Effector memory CD8-positive, alpha-beta T cell (primary cell): Measurements from ENCODE around the gene CDC16.
"Not testable (repeated sequence)": the region's sequence is repeated elsewhere in the genome, so short reads cannot be mapped to it uniquely, and the experiment has no call there.

Source experiments
- ATAC-seq: fragments of 150-1000 bp; cut with Tn5 transposase; replicated peaks from 2 replicates; pipeline ENCODE4 v1.10.0; 2021; ENCODE audit warnings: mild to moderate bottlenecking, moderate library complexity
- DNase-seq, 3 experiments: peaks; one replicate each; pipeline ENCODE4 v3.0.0; 2021
- H3K27ac Mint-ChIP-seq, 2 donors: one replicate each; pipeline ENCODE4 v1.8.0; 2022; ENCODE audit warnings: mild to moderate bottlenecking in 2 of 2, mixed read lengths in 2 of 2, moderate library complexity in 2 of 2
- H3K27me3 Mint-ChIP-seq, 2 donors: one replicate each; pipeline ENCODE4 v1.8.0; 2022; ENCODE audit warnings: mixed read lengths in 2 of 2
- H3K36me3 Mint-ChIP-seq: one replicate; pipeline ENCODE4 v1.8.0; 2022; ENCODE audit warnings: mild to moderate bottlenecking, moderate library complexity, mixed read lengths; ENCODE audit not compliant: insufficient read depth
- H3K4me1 Mint-ChIP-seq, 2 donors: one replicate each; pipeline ENCODE4 v1.8.0; 2022; ENCODE audit warnings: low read depth in 2 of 2, mixed read lengths in 2 of 2
- H3K4me3 Mint-ChIP-seq, 2 donors: one replicate each; pipeline ENCODE4 v1.8.0; 2022; ENCODE audit warnings: mild to moderate bottlenecking in 2 of 2, mixed read lengths in 2 of 2, moderate library complexity in 2 of 2
- H3K9me3 Mint-ChIP-seq, 2 donors: one replicate each; pipeline ENCODE4 v1.8.0; 2022; ENCODE audit warnings: mixed read lengths in 2 of 2

Gene CDC16

DNA sequence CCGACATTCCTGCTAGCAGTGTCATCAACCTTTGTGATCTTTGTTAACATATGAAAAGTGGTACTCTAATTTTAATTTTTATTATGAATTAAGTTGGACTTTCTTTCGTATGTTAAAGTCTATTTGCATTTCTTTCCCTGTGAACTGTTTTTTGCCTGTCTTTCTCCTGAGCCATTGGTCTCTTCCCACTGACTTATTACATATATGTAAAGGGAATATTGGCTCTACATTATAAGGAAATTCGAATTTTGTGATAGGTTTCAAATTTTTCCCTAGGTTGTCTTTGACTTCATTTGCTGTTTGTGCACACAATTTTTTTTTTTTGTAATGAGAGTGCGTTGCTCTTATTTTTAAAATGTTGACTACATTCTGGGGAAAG lies 442 bp upstream of the CDC16 start:
- H3K9me3 Mint-ChIP-seq = no peaks in the 10 kb centered on the region
- ATAC-seq (no peak), DNase-seq (no peak)
- peak overlapping the region; percentile 45 to 80 for H3K27ac Mint-ChIP-seq
- H3K4me1 Mint-ChIP-seq = peaks cover 21% of the 10 kb centered on the region in 2 donors
- H3K27me3 Mint-ChIP-seq = peaks cover 15 to 16% of the 10 kb centered on the region in 2 donors
- H3K4me3 Mint-ChIP-seq = peak overlapping the region; percentile 82 to 85
- H3K36me3 Mint-ChIP-seq = peaks cover 27% of the 10 kb centered on the region

DNA sequence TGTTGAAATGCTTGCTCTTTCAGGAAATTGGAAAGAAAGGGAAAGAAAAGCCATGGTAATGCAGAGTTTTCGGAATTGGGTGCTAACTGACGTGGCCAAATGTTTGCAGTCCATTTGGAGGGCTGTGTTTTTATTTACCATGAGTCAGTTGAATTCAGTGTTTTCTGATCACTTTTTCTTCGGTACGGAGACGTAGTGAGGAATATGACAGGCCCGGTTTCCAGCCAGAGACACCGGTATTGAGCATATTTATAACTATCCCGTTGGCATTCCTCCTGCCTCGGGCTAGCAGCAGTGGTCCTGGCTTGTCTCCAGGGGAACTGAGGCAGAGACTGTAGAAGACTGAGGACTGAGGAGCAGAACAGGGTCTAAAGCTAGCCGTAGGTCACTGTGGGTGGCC lies 1.0 kb downstream of the CDC16 start:
- H3K4me1 Mint-ChIP-seq = peaks cover 21% of the 10 kb centered on the region in 2 donors
- peaks cover 2 to 5% of the 10 kb centered on the region in 2 donors for H3K27me3 Mint-ChIP-seq
- ATAC-seq (no peak), DNase-seq (no peak)
- H3K4me3 Mint-ChIP-seq = peak overlapping the region; percentile 82 to 85
- peaks cover 42% of the 10 kb centered on the region for H3K36me3 Mint-ChIP-seq
- H3K9me3 Mint-ChIP-seq = no peaks in the 10 kb centered on the region
- H3K27ac Mint-ChIP-seq = peak overlapping the region; percentile 59 to 80

DNA sequence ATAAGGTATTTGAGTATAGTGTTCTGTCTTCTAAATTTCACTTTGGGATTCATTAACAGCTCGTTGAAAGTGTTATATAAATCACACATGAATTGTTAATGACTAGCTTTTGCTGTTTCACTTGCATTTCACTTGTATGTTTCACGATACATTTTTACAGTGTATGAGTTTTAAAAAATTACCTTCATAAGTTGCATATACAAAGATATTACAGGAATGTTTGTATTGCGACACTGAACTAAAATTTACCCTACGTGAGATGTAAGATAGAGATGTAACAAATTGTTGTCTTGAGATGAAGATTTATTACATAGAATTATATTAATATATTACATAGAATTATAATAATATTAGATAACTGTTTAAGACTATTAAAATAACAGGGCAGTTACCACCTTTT lies 1.5 kb downstream of the CDC16 start:
- peaks cover 47% of the 10 kb centered on the region for H3K36me3 Mint-ChIP-seq
- H3K9me3 Mint-ChIP-seq = no peaks in the 10 kb centered on the region
- H3K4me3 Mint-ChIP-seq = peak overlapping the region; percentile 82 to 85
- peak overlapping the region; percentile 59 to 80 for H3K27ac Mint-ChIP-seq
- no peaks in the 10 kb centered on the region for H3K27me3 Mint-ChIP-seq
- no peak for ATAC-seq
- peaks cover 21 to 22% of the 10 kb centered on the region in 2 donors for H3K4me1 Mint-ChIP-seq
- DNase-seq = no peak

DNA sequence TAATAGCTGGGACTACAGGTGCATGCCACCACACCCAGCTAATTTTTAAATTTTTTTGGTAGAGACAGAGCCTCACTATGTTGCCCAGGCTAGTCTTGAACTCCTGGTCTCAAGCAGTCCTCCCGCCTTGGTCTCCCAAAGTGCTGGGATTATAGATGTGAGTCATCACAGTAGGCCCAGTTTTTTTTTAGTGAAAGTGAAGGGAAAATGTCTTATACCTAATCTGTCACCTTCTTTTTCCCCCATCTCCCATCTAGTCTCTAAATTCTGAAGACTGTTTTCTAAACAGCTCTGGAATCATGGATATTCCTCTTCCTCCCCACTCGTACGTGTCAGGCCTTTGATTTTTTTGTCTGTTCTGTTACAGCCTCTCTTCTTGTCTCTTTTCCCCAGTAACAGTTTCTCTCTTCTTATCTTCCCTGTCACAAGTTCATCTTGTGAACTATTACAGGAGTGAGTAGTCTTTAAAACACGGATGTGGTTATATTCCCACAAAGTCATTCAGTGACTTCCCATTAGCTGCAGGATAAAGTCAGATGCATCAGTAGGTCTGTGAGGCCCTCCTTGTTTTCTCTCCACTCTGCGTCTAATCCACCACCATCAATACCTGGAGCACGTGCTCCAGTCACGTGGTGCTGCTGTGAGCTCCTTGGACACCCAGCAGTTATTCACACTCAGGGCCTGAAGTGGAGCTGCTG lies 2.9 kb downstream of the CDC16 start:
- DNase-seq (no peak), ATAC-seq (no peak)
- Mint-ChIP-seq H3K27me3 (no peaks in the 10 kb centered on the region), H3K36me3 (peaks cover 60% of the 10 kb centered on the region), H3K27ac (no peak overlapping the region), H3K9me3 (no peaks in the 10 kb centered on the region), H3K4me1 (peaks cover 21 to 29% of the 10 kb centered on the region in 2 donors), H3K4me3 (no peak overlapping the region)

DNA sequence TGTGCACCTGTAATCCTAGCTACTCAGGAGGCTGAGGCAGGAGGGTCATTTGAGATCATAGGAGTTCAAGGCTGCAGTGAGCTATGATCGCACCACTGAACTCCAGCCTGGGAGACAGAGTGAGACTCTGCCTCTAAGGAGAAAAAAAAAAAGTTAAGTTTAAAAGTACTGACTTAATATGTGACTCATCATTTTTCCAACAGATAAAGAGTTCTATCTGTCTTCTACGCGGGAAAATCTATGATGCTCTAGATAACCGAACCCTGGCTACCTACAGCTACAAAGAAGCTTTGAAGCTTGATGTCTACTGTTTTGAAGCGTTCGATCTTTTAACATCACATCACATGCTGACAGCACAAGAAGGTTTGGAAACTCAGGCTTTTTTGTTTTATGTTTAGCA lies 7.2 kb downstream of the CDC16 start:
- H3K4me3 Mint-ChIP-seq = no peak overlapping the region
- H3K4me1 Mint-ChIP-seq = peaks cover 15 to 17% of the 10 kb centered on the region in 2 donors
- H3K27me3 Mint-ChIP-seq = no peaks in the 10 kb centered on the region
- peaks cover 91% of the 10 kb centered on the region for H3K36me3 Mint-ChIP-seq
- no peak for DNase-seq
- no peaks in the 10 kb centered on the region for H3K9me3 Mint-ChIP-seq
- ATAC-seq = no peak
- no peak overlapping the region for H3K27ac Mint-ChIP-seq

DNA sequence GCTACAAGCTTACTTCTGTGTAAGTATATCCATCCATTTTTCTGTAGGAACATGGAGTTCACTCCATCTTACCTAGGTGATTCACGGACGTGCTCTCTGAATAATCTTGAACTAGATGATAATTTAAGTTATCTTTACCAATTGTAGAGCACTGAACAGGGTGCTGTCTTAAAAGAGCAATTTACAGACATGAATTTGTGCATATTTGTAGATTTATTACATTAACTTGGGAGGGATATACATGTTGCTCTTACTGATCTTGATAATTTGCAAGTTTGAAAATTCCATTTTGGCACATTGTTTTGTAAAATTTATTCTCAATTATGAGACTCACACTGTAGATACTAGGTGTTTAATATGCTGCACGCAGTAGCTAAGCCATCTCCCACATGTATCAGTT lies 9.3 kb downstream of the CDC16 start:
- ATAC-seq (no peak), DNase-seq (no peak)
- no peaks in the 10 kb centered on the region for H3K9me3 Mint-ChIP-seq
- H3K36me3 Mint-ChIP-seq = peaks cover 89% of the 10 kb centered on the region
- H3K27me3 Mint-ChIP-seq = no peaks in the 10 kb centered on the region
- peak overlapping the region; percentile 10 to 62 for H3K27ac Mint-ChIP-seq
- H3K4me3 Mint-ChIP-seq = no peak overlapping the region
- peaks cover 9 to 12% of the 10 kb centered on the region in 2 donors for H3K4me1 Mint-ChIP-seq

DNA sequence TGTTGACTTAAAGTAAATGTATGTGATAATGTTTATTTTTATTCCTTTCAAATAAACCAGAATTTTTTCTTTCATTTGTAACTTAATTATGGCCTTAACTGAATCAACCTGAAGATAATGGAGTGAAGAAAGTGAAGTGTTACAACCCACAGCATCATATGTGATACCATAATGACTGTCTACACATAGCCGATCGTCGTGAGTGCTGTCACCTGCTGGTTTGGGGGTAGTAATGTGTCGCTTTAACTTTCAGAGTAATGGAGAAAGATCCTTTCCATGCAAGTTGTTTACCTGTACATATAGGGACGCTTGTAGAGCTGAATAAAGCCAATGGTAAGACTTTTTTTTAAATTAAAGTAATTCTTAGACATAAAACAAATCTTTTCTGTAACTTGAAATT lies 9.9 kb downstream of the CDC16 start:
- Mint-ChIP-seq H3K4me1 (peaks cover 9 to 12% of the 10 kb centered on the region in 2 donors), H3K36me3 (peaks cover 86% of the 10 kb centered on the region), H3K9me3 (no peaks in the 10 kb centered on the region), H3K27me3 (no peaks in the 10 kb centered on the region), H3K4me3 (no peak overlapping the region), H3K27ac (peak overlapping the region; percentile 10 to 62)
- ATAC-seq = peak; percentile 92
- DNase-seq = no peak

DNA sequence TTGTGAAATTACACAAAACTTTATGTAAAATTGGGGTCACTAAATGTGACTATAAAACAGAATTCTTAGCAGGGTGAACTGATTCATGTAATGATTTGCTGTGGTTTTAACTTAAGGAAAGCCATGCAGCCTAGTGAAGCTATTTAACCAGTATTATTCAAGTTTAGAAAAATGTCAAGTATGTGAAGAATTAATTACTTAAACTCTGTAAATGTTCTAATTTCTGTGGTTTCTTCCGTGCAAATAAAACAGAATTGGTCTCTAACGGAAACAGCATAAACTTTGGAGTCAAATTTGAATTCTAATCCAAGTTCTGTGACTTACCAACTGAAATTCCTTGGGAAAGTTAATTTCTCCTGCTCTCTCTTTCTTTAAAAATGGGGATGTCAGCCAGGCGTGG lies 13.3 kb downstream of the CDC16 start:
- H3K4me3 Mint-ChIP-seq = no peak overlapping the region
- H3K9me3 Mint-ChIP-seq = no peaks in the 10 kb centered on the region
- no peaks in the 10 kb centered on the region for H3K27me3 Mint-ChIP-seq
- H3K27ac Mint-ChIP-seq = peak overlapping the region in 1 of 2 donors; percentile 74
- H3K4me1 Mint-ChIP-seq = peaks cover 4 to 9% of the 10 kb centered on the region in 2 donors
- ATAC-seq (no peak), DNase-seq (no peak)
- peaks cover 77% of the 10 kb centered on the region for H3K36me3 Mint-ChIP-seq

DNA sequence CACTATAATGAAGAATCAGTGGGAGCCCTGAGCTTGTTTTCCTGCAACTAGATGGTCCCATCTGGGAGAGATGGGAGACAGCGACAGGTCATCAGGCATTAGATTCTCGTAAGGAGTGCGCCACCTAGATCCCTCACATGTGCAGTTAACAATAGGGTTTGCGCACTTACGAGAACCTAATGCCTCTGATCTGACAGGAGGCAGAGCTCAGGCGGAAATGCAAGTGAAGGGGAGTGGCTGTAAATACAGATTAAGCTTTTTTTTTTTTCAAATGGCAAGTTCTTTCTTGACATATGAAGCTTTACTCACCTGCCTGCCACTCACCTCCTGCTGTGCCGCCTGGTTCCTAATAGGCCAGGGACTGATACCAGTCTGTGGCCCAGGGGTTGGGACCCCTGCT lies 14.4 kb downstream of the CDC16 start:
- Mint-ChIP-seq H3K4me1 (peaks cover 4 to 10% of the 10 kb centered on the region in 2 donors), H3K27ac (peak overlapping the region in 1 of 2 donors; percentile 65), H3K4me3 (no peak overlapping the region), H3K36me3 (peaks cover 73% of the 10 kb centered on the region), H3K27me3 (no peaks in the 10 kb centered on the region), H3K9me3 (no peaks in the 10 kb centered on the region)
- ATAC-seq = no peak
- no peak for DNase-seq

DNA sequence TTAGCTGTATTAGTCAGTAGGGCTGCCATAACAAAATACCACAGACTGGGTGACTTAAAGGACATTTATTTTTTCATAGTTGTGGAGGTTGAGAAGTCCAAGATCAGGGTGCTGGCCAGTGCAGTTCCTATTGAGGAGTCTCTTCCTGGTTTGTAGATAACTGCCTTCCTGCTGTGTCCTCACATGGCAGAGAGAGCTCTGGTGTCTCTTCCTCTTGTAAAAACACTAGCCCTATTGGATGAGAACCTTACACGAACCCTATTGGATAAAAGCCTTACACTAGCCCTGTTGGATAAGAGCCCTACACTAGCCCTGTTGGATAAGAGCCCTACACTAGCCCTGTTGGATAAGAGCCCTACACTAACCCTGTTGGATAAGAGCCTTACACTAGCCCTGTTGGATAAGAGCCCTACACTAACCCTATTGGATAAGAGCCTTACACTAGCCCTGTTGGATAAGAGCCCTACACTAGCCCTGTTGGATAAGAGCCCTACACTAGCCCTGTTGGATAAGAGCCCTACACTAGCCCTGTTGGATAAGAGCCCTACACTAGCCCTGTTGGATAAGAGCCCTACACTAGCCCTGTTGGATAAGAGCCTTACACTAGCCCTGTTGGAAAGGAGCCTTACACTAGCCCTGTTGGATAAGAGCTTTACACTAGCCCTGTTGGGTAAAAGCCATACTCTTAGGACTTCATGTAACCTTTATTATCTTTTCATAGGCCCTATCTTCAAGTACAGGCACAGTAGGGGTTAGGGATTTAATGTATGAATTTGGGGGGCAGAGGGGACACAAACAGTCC lies 17.1 kb downstream of the CDC16 start:
- not testable (repeated sequence) for H3K27me3 Mint-ChIP-seq, H3K4me1 Mint-ChIP-seq, ATAC-seq, H3K4me3 Mint-ChIP-seq, DNase-seq, H3K9me3 Mint-ChIP-seq
- Mint-ChIP-seq H3K36me3 (peaks cover 73% of the 10 kb centered on the region), H3K27ac (peak overlapping the region in 1 of 2 donors; percentile 46)

DNA sequence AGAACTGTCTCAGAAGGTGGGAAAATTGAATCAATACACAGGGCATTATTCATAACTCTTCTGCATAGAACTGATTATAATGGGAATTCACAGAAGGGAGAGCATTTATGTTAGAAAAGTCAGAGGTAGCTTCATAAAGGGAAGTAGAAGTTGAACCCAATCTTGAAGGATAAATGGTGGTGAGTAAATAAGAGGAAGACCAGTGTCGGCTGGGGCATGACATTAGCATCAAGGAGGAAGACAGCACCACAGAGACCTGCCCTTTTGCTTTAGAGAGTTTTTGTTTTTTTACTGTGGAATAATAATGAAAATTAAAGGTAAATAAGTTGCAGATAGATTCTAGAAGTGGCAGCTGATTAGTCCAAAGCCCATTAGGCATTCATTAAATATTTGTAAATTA lies 21.9 kb downstream of the CDC16 start:
- no peak for ATAC-seq
- peak overlapping the region in 1 of 2 donors; percentile 1 for H3K27ac Mint-ChIP-seq

DNA sequence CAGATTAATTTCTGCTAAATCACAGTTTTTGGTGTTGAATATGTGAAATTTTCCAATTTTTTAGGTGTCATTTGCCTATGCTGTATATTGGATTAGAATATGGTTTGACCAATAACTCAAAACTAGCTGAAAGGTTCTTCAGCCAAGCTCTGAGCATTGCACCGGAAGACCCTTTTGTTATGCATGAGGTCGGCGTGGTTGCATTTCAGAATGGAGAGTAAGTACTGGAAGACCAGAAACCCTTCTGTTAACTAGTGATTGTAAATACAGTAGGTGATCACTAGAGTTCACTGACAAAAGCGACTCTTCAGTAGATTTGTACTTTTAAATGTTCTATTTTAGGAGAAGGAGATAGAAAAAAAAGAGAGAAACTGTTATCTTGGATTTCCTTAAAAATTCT lies 22.3 kb downstream of the CDC16 start:
- H3K36me3 Mint-ChIP-seq = peaks cover 68% of the 10 kb centered on the region
- no peak overlapping the region for H3K27ac Mint-ChIP-seq
- H3K4me3 Mint-ChIP-seq = no peak overlapping the region
- no peaks in the 10 kb centered on the region for H3K9me3 Mint-ChIP-seq
- DNase-seq (no peak), ATAC-seq (no peak)
- peaks cover 17 to 18% of the 10 kb centered on the region in 2 donors for H3K4me1 Mint-ChIP-seq
- H3K27me3 Mint-ChIP-seq = no peaks in the 10 kb centered on the region

More for the DNA sequence above, 21.9 kb downstream of the CDC16 start:
- no peak overlapping the region for H3K4me3 Mint-ChIP-seq
- no peaks in the 10 kb centered on the region for H3K9me3 Mint-ChIP-seq
- peaks cover 13 to 16% of the 10 kb centered on the region in 2 donors for H3K4me1 Mint-ChIP-seq
- peaks cover 65% of the 10 kb centered on the region for H3K36me3 Mint-ChIP-seq
- DNase-seq = no peak
- H3K27me3 Mint-ChIP-seq = no peaks in the 10 kb centered on the region

DNA sequence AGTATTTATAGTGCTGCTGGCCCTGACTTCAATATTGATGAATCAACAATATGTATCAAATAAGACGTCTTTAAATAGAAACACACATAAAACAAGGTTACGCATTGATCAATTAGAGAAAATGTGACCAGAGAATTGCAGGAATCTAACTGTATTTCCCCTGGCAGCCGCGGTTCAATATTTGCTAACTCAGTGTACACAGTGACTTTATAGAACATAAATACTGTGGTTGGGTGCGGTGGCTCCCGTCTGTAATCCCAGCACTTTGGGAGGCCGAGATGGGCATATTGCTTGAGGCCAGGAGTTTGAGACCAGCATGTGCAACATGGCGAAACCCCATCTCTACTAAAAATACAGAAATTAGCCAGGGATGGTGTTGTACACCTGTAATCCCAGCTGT lies 23.9 kb downstream of the CDC16 start:
- no peaks in the 10 kb centered on the region for H3K27me3 Mint-ChIP-seq
- peaks cover 61% of the 10 kb centered on the region for H3K36me3 Mint-ChIP-seq
- no peaks in the 10 kb centered on the region for H3K9me3 Mint-ChIP-seq
- no peak overlapping the region for H3K27ac Mint-ChIP-seq
- DNase-seq (no peak), ATAC-seq (no peak)
- no peak overlapping the region for H3K4me3 Mint-ChIP-seq
- H3K4me1 Mint-ChIP-seq = peaks cover 27 to 31% of the 10 kb centered on the region in 2 donors

DNA sequence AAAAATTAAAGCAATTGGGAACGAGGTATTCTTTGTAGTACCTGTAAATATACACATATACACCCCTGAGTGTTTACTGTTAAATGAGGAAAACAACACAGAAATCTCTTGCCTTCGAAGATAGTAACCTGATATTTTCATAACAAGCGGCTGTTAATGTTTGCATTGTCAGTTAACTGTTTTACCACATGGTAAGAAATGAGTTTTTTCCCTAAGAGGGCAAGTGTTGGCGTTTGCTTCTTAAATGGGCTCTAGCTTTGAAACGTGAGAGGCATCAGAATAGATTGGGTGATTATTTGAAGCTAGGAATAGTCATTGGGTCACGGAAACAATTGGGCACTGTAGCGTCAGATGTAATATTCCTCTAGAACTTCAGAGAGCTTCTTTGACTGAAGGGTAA lies 24.7 kb downstream of the CDC16 start:
- H3K9me3 Mint-ChIP-seq = no peaks in the 10 kb centered on the region
- H3K4me3 Mint-ChIP-seq = no peak overlapping the region
- H3K4me1 Mint-ChIP-seq = peaks cover 28 to 38% of the 10 kb centered on the region in 2 donors
- ATAC-seq (no peak), DNase-seq (no peak)
- peaks cover 64% of the 10 kb centered on the region for H3K36me3 Mint-ChIP-seq
- H3K27me3 Mint-ChIP-seq = no peaks in the 10 kb centered on the region
- H3K27ac Mint-ChIP-seq = no peak overlapping the region
